HepG2 (cell line): ENCODE data around the gene AP2A2. TPM values are rescaled to one million over a fixed set of nuclear protein-coding genes. Genes with fewer than 3 reads are reported as not detected.

Source experiments
- ARNT2 ChIP-seq: sonication (generic); formaldehyde crosslinking; IDR thresholded peaks from 2 replicates; pipeline ENCODE4 v1.8.0; 2022; ENCODE audit warnings: mild to moderate bottlenecking, low read depth, missing genetic modification reagents, moderate library complexity
- CEBPB ChIP-seq: IDR thresholded peaks from 2 replicates; pipeline ENCODE4 v1.6.1; 2011; ENCODE audit warnings: low read depth, low read length, improper control_type of control experiment, borderline replicate concordance
- GTF3A ChIP-seq: sonication (generic); formaldehyde crosslinking; conservative IDR thresholded peaks from 2 replicates; pipeline ENCODE4 v1.4.0; 2020; ENCODE audit warnings: mild to moderate bottlenecking, missing genetic modification reagents
- HIVEP1 ChIP-seq: sonication (generic); formaldehyde crosslinking; IDR thresholded peaks from 2 replicates; pipeline ENCODE4 v1.4.0; 2020; ENCODE audit warnings: mild to moderate bottlenecking, missing genetic modification reagents
- IRF2 ChIP-seq: IDR thresholded peaks from 2 replicates; pipeline ENCODE4 v1.6.1; 2018; ENCODE audit warnings: missing genetic modification reagents, missing compliant biosample characterization
- NFKB2 ChIP-seq: sonication (generic); formaldehyde crosslinking; IDR thresholded peaks from 2 replicates; pipeline ENCODE4 v1.4.0; 2020; ENCODE audit warnings: missing genetic modification reagents, borderline replicate concordance
- SMC3 ChIP-seq: IDR thresholded peaks from 2 replicates; pipeline ENCODE4 v1.6.1; 2011; ENCODE audit warnings: low read length, improper control_type of control experiment
- YY1 ChIP-seq: IDR thresholded peaks from 2 replicates; pipeline ENCODE4 v1.6.1; 2011; ENCODE audit warnings: low read length, low read depth, moderate library complexity, mild to moderate bottlenecking; ENCODE audit not compliant: insufficient read depth, insufficient replicate concordance
- ZBTB33 ChIP-seq: sonication (generic); formaldehyde crosslinking; IDR thresholded peaks from 2 replicates; pipeline ENCODE4 v1.4.0; 2020; ENCODE audit warnings: missing genetic modification reagents
- ZNF317 ChIP-seq: sonication (generic); formaldehyde crosslinking; IDR thresholded peaks from 2 replicates; pipeline ENCODE4 v1.5.0; 2020; ENCODE audit warnings: mild to moderate bottlenecking, missing genetic modification reagents
- polyA plus RNA-seq, 8 experiments: library from polyadenylated mRNA; depleted of rRNA in 3 of 8; stranded (reverse) in 7 of 8; unstranded in 1 of 8; fragments of >200 nt; fragmentation: Illumina TruSeq in 4 of 8; extraction: Trizol in 4 of 8; gene quantifications; 2 replicates each; pipeline versions ENCODE4 v1.2.1 to v1.2.3, GENCODE V29; 2011 to 2016; ENCODE audit warnings: low read depth in 4 of 8, missing spikeins in 1 of 8, mixed read lengths in 1 of 8; ENCODE audit not compliant: insufficient read depth in 1 of 8
- total RNA-seq, 5 experiments: library from RNA; depleted of rRNA; stranded (reverse); fragments of >200 nt; fragmentation: Illumina TruSeq; extraction: Trizol; gene quantifications; 2 replicates each; pipeline ENCODE4 v1.2.3, GENCODE V29; 2016; ENCODE audit warnings: low read depth in 1 of 5
- TF ChIP-seq, protein P1 (sequence below): IDR thresholded peaks from 2 replicates; pipeline ENCODE4 v1.6.1; 2012; ENCODE audit warnings: inconsistent platforms
- TF ChIP-seq, protein P2 (sequence below): sonication (generic); formaldehyde crosslinking; IDR thresholded peaks from 2 replicates; pipeline ENCODE4 v1.5.0; 2020; ENCODE audit warnings: mild to moderate bottlenecking, missing genetic modification reagents, borderline replicate concordance
- TF ChIP-seq, protein P3 (sequence below): sonication (generic); formaldehyde crosslinking; IDR thresholded peaks from 2 replicates; pipeline ENCODE4 v1.4.0; 2020; ENCODE audit warnings: missing genetic modification reagents, mild to moderate bottlenecking, borderline replicate concordance
- TF ChIP-seq, protein P4 (sequence below): sonication (generic); formaldehyde crosslinking; IDR thresholded peaks from 2 replicates; pipeline ENCODE4 v1.4.0; 2020; ENCODE audit warnings: missing genetic modification reagents

AP2A2 gene
- total and polyA plus RNA-seq, 2 of the 13 experiments (the other 11 are each of a cell fraction or from before 2014, with no cell fraction given): 25.7 to 75.7 TPM

DNA sequence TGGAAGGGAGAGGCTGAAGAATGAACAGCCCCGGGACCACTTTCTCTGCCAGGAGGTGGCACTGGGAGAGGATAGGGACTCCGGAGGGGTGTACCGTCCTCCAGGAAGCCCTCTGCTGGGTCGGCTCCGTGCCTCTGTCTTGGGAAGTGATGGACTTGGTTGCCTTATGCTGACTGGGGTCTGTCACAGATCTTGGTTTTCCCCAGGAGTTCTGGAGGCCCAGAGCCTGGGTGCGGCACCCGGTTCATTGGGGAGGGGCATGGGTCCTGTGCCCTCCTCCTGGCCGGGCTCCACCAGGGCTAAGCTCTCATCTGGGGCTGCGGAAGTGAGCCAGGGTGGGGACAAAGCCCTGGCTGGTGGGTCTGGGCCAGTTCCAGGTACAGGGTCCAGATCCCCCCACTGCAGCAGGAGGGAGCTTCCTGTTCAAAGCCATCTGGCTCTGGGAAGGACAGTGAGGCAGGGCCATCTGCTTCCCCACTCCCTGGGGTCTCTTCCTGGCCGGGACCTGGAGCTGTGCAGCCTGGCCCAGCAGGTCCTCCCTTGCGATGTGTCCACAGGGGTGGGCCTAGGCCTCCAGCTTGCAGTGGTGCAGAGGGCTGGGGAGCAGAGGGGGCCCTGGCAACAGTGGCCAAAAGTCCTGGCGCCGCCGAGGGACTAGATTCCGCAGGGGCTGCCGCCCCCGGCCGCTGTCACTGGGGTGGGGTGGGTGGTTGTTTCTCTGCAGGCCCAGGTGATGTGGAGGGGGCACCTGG lies 1.1 kb upstream of the AP2A2 start (continued):
- TF ChIP-seq NFKB2 (CRISPR knock-in tag): 0 out of 2 replicates have a peak, but pooled peaks have one; percentile 17
- no peak for TF ChIP-seq CEBPB
- TF ChIP-seq, protein P1, sequence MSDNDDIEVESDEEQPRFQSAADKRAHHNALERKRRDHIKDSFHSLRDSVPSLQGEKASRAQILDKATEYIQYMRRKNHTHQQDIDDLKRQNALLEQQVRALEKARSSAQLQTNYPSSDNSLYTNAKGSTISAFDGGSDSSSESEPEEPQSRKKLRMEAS: 0 out of 2 replicates have a peak, but pooled peaks have one; percentile 13
- 0 out of 2 replicates have a peak, but pooled peaks have one; percentile 50 for TF ChIP-seq ARNT2 (CRISPR knock-in tag)
- TF ChIP-seq ZBTB33: no peak
- TF ChIP-seq SMC3: no peak
- TF ChIP-seq, protein P2, sequence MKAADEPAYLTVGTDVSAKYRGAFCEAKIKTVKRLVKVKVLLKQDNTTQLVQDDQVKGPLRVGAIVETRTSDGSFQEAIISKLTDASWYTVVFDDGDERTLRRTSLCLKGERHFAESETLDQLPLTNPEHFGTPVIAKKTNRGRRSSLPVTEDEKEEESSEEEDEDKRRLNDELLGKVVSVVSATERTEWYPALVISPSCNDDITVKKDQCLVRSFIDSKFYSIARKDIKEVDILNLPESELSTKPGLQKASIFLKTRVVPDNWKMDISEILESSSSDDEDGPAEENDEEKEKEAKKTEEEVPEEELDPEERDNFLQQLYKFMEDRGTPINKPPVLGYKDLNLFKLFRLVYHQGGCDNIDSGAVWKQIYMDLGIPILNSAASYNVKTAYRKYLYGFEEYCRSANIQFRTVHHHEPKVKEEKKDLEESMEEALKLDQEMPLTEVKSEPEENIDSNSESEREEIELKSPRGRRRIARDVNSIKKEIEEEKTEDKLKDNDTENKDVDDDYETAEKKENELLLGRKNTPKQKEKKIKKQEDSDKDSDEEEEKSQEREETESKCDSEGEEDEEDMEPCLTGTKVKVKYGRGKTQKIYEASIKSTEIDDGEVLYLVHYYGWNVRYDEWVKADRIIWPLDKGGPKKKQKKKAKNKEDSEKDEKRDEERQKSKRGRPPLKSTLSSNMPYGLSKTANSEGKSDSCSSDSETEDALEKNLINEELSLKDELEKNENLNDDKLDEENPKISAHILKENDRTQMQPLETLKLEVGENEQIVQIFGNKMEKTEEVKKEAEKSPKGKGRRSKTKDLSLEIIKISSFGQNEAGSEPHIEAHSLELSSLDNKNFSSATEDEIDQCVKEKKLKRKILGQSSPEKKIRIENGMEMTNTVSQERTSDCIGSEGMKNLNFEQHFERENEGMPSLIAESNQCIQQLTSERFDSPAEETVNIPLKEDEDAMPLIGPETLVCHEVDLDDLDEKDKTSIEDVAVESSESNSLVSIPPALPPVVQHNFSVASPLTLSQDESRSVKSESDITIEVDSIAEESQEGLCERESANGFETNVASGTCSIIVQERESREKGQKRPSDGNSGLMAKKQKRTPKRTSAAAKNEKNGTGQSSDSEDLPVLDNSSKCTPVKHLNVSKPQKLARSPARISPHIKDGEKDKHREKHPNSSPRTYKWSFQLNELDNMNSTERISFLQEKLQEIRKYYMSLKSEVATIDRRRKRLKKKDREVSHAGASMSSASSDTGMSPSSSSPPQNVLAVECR (CRISPR knock-in tag): peak; percentile 16; the same call in 1 of the 2 replicates
- 0 out of 2 replicates have a peak, but pooled peaks have one; percentile 24 for TF ChIP-seq ZNF317 (CRISPR knock-in tag)
- TF ChIP-seq IRF2 (CRISPR knock-in tag): no peak
- TF ChIP-seq YY1: peak; percentile 17
- no peak for TF ChIP-seq HIVEP1
- TF ChIP-seq, protein P3, sequence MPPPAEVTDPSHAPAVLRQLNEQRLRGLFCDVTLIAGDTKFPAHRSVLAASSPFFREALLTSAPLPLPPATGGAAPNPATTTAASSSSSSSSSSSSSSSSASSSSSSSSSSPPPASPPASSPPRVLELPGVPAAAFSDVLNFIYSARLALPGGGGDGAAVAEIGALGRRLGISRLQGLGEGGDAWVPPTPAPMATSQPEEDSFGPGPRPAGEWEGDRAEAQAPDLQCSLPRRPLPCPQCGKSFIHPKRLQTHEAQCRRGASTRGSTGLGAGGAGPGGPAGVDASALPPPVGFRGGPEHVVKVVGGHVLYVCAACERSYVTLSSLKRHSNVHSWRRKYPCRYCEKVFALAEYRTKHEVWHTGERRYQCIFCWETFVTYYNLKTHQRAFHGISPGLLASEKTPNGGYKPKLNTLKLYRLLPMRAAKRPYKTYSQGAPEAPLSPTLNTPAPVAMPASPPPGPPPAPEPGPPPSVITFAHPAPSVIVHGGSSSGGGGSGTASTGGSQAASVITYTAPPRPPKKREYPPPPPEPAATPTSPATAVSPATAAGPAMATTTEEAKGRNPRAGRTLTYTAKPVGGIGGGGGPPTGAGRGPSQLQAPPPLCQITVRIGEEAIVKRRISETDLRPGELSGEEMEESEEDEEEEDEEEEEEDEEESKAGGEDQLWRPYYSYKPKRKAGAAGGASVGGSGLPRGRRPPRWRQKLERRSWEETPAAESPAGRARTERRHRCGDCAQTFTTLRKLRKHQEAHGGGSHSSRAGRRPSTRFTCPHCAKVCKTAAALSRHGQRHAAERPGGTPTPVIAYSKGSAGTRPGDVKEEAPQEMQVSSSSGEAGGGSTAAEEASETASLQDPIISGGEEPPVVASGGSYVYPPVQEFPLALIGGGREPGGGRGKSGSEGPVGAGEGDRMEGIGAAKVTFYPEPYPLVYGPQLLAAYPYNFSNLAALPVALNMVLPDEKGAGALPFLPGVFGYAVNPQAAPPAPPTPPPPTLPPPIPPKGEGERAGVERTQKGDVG: peak; percentile 32; the same call in 1 of the 2 replicates
- TF ChIP-seq, protein P4, sequence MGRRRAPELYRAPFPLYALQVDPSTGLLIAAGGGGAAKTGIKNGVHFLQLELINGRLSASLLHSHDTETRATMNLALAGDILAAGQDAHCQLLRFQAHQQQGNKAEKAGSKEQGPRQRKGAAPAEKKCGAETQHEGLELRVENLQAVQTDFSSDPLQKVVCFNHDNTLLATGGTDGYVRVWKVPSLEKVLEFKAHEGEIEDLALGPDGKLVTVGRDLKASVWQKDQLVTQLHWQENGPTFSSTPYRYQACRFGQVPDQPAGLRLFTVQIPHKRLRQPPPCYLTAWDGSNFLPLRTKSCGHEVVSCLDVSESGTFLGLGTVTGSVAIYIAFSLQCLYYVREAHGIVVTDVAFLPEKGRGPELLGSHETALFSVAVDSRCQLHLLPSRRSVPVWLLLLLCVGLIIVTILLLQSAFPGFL (CRISPR knock-in tag): no peak
- TF ChIP-seq GTF3A (CRISPR knock-in tag): 0 out of 2 replicates have a peak, but pooled peaks have one; percentile 0
